ENCODE measurements around the gene CFL1. TPM values are rescaled to one million over a fixed set of nuclear protein-coding genes. Genes with fewer than 3 reads are reported as not detected.
"Not testable (repeated sequence)": the region's sequence is repeated elsewhere in the genome, so short reads cannot be mapped to it uniquely, and the experiment has no call there.

CFL1 gene
- polyA plus RNA-seq (ENCODE audit: insufficient read length in 10 of 10), result 100 to 1,000 TPM; 475 to 750 (median 627) TPM
- long read RNA-seq, donor 1, transcript CFL1-209 (3 exons, 647 nt), result minor isoform, 30 of 451 reads
- long read RNA-seq, donor 1, transcript CFL1-210 (2 exons, 1,509 nt), result minor isoform, 10 of 451 reads
- long read RNA-seq, donor 1, transcript CFL1-201 (4 exons, 1,234 nt), result major isoform, 268 of 451 reads
- long read RNA-seq, donor 1, partial matches to known transcripts, result 141 of 451 reads
- long read RNA-seq, donor 1, other reads (novel, unspliced or antisense), result 0 of 451 reads
- long read RNA-seq, donor 2, transcript CFL1-209 (3 exons, 647 nt), result minor isoform, 14 of 268 reads
- long read RNA-seq, donor 2, transcript CFL1-210 (2 exons, 1,509 nt), result minor isoform, 6 of 268 reads
- long read RNA-seq, donor 2, transcript CFL1-201 (4 exons, 1,234 nt), result major isoform, 247 of 268 reads
- long read RNA-seq, donor 2, partial matches to known transcripts, result 0 of 268 reads
- long read RNA-seq, donor 2, other reads (novel, unspliced or antisense), result 0 of 268 reads
- long read RNA-seq, donor 3, result 0 reads
- long read RNA-seq, donor 4, transcript CFL1-210 (2 exons, 1,509 nt), result minor isoform, 9 of 215 reads
- long read RNA-seq, donor 4, transcript CFL1-209 (3 exons, 647 nt), result minor isoform, 23 of 215 reads
- long read RNA-seq, donor 4, transcript CFL1-201 (4 exons, 1,234 nt), result major isoform, 183 of 215 reads
- long read RNA-seq, donor 4, partial matches to known transcripts, result 0 of 215 reads
- long read RNA-seq, donor 4, other reads (novel, unspliced or antisense), result 0 of 215 reads
- long read RNA-seq, donor 5, transcript CFL1-201 (4 exons, 1,234 nt), result major isoform, 405 of 463 reads
- long read RNA-seq, donor 5, transcript CFL1-209 (3 exons, 647 nt), result minor isoform, 24 of 463 reads
- long read RNA-seq, donor 5, transcript CFL1-210 (2 exons, 1,509 nt), result minor isoform, 16 of 463 reads
- long read RNA-seq, donor 5, partial matches to known transcripts, result 16 of 463 reads
- long read RNA-seq, donor 5, other reads (novel, unspliced or antisense), result 0 of 463 reads
- long read RNA-seq, donor 6, transcript CFL1-210 (2 exons, 1,509 nt), result minor isoform, 7 of 404 reads
- long read RNA-seq, donor 6, transcript CFL1-209 (3 exons, 647 nt), result minor isoform, 37 of 404 reads
- long read RNA-seq, donor 6, transcript CFL1-201 (4 exons, 1,234 nt), result major isoform, 338 of 404 reads
- long read RNA-seq, donor 6, partial matches to known transcripts, result 20 of 404 reads
- long read RNA-seq, donor 6, other reads (novel, unspliced or antisense), result 0 of 404 reads
- long read RNA-seq, donor 7, transcript CFL1-210 (2 exons, 1,509 nt), result minor isoform, 11 of 251 reads
- long read RNA-seq, donor 7, transcript CFL1-209 (3 exons, 647 nt), result minor isoform, 16 of 251 reads
- long read RNA-seq, donor 7, transcript CFL1-201 (4 exons, 1,234 nt), result major isoform, 214 of 251 reads
- long read RNA-seq, donor 7, partial matches to known transcripts, result 8 of 251 reads
- long read RNA-seq, donor 7, other reads (novel, unspliced or antisense), result 0 of 251 reads
- long read RNA-seq, donor 8, transcript CFL1-201 (4 exons, 1,234 nt), result major isoform, 208 of 238 reads
- long read RNA-seq, donor 8, transcript CFL1-209 (3 exons, 647 nt), result minor isoform, 17 of 238 reads
- long read RNA-seq, donor 8, transcript CFL1-210 (2 exons, 1,509 nt), result minor isoform, 5 of 238 reads
- long read RNA-seq, donor 8, partial matches to known transcripts, result 6 of 238 reads
- long read RNA-seq, donor 8, other reads (novel, unspliced or antisense), result 0 of 238 reads
- long read RNA-seq, donor 9, transcript CFL1-201 (4 exons, 1,234 nt), result major isoform, 55 of 56 reads
- long read RNA-seq, donor 9, partial matches to known transcripts, result 0 of 56 reads
- long read RNA-seq, donor 9, other reads (novel, unspliced or antisense), result 0 of 56 reads

DNA sequence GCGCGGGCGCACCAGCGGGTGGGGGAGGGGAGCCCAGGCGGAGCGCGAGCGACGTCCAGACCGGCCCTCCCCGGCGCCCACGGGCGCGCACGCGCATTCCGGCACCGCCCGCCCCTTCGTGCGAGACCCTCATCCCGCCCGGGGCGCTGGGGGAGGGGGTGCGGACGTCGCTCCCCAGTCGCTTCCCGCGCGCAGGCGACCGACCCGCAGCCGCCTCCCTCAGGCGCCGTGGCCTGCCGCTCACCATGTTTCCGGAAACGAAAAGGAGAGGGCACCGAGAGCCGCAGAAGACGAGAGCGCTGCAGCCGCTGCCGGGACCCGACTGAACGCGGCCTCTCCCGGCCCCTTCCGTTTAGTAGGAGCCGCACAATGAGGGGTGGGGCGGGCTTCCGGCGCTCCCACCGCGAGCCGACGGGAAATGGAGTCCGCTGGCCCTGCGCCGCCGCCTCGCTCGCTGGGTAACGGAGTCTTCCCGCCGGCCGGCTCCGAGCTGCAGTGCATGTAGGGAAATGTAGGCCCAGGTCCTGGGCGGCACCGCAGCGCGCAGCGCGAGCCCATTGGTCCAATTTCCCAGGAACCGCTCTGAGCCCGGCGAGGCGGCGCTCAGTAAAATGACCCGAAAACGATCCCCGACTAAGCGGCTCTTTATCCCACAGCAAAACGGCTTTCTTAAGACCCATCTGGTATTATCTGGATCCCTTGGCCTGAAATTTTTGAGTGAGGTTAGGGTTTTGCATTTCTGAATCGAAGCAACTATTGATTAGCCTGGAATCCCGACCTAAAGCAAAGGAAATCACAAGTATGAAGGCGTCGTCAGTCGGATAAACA lies at the start of gene CFL1:
Gene CFL1, minus strand, starts transcription at position 328 of the 828 bp plus-strand sequence. Its CDS starts 81 bp downstream, at position 247.
- DNase-seq, result peak; percentile 99

DNA sequence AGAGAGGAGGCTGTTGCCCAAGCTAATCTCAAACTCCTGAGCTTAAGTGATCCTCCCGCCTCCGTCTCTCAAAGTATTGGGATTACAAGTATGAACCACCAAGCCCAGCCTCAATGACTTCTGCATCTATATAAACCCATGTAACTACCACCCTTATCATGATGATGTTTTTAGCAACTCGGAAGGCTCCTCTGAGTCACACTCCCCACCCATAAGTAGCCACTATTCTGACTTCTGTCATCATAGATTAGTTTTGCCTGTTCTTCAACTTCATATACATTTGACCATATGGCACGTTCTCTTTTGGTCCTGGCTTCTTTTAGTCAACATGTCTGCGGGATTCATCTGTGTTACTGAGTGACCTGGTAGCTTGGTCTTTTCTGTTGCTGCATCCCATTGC lies 48.6 kb upstream of the CFL1 start:
- no peak for DNase-seq

DNA sequence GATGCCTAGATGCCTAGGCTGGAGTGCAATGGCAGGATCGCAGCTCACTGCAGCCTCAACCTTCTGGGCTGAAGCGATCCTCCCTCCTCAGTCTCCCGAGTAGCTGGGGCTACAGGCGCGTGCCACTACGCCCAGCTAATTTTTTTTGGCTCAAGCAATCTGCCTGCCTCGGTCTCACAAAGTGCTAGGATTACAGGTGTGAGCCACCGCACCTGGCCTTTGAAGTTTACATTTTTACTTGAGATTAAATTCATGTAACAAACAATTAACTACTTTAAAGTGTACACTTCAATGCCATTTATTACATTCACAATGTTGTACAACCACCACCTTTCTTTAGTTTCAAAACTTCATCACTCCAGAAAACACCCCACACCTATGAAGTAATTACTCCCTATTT lies 45.7 kb upstream of the CFL1 start:
- no peak for DNase-seq

DNA sequence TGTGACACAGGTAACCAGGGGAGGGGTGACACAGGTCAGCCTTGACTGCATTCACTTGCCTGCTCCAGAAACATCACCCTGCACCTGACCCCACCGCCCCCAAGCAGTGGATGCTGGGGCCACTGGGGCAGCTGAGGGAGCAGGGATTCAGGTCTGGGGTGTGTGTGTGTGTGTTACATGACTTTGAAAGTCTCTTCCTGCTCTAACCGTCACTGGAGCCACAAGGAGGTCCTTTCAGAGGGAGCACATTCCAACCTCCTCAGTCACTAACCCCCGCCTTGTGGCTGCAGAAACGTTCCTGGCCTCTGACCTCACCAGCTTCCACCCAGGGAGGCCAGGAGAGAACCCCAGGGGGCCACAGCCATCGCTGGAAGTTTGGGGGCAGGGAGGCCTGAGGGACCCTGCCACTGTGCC lies 45.1 kb upstream of the CFL1 start:
- DNase-seq, result peak in 1 of 3 donors; percentile 84

DNA sequence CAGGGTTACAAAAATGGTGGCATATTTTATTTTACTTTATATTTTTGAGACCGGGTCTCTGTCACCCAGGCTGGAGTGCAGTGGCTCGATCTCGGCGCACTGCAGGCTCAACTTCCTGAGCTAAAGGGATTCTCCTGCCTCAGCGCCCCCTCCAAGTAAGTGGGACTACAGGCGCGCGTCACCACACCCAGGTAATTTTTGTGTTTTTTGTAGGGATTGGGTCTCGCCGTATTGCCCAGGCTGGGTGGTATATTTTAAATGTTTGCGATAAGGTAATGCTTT lies 42.9 kb upstream of the CFL1 start:
- DNase-seq, result no peak

DNA sequence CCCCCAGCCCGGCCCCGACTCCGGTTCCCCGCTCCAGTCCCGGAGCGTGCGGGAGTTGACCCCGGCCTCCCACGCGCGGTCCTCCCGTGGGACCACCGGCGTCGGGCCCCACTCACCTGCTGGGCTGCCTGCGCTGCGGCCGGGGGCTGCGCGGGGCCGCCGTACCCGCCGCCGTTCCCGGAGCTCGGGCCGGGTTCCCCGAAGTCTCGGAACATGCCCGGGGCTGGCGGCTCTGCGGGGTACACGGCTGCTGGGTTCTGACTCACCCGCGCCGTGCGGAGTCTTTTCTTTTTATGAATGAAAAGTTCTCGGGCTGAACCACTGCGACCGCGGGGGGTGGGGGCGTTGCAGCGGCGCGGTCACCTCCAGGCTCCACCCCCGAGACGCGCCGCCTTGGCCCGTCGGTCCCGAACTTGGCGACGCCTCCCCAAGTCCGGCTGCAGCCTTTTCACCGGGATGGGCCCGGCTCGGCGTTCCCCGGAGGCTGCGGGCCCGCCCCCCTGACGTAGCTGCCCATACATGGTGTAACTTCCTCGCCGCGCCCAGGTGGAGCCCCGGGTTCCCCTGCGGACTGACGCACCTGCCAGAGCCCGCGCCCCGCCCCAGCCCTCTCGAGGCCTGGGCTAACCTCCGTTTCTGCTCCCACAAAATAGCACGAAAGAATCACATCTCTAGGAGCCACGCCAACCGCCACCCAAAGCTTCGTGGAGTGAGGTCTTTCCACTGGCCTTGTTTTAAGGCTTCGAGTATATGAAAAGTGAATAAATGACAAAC lies 42.3 kb upstream of the CFL1 start, which contains the start of gene FOSL1:
Gene FOSL1, minus strand, starts transcription at position 264 of the 774 bp plus-strand sequence. Its CDS starts 49 bp downstream, at position 215.
- peak; percentile 51 to 88 (median 78) for DNase-seq

DNA sequence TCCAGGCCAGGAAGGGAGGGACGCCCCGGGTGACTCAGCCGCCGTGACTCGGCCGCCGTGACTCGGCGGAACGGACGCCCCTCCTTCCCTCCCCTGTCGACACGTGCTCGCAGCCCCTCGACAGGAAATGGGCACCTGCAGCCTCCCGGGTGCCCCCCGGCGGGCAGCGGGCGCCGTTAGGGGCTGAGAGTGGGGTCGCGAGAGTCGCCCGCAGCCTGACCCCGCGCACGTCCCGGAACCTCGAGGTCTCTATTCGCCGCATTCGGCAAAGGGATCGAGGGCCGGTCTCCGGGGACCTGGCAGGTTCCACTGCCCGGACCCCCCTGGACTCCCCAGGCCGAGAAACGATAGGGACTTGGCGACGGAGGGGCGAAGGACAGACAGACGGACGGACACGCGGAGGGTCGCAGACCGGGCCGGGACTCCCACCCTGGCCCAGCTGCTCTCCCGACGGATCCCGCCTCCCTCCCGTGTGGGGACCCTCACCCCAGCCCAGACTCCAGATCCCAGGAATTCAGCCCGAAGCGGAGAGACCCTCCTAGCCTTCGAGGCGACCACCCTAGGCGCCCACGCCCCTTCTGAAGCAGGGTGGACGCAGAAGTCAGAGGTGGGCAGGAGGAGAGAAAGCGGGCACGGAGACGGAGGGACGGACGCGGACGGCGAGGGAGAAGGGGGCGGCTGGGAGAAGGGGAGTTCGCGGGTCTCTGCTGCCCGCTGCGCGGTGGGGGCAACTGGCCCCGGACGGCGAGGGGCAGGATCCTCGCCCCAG lies 41.6 kb upstream of the CFL1 start:
- DNase-seq, result peak in 1 of 3 donors; percentile 60

DNA sequence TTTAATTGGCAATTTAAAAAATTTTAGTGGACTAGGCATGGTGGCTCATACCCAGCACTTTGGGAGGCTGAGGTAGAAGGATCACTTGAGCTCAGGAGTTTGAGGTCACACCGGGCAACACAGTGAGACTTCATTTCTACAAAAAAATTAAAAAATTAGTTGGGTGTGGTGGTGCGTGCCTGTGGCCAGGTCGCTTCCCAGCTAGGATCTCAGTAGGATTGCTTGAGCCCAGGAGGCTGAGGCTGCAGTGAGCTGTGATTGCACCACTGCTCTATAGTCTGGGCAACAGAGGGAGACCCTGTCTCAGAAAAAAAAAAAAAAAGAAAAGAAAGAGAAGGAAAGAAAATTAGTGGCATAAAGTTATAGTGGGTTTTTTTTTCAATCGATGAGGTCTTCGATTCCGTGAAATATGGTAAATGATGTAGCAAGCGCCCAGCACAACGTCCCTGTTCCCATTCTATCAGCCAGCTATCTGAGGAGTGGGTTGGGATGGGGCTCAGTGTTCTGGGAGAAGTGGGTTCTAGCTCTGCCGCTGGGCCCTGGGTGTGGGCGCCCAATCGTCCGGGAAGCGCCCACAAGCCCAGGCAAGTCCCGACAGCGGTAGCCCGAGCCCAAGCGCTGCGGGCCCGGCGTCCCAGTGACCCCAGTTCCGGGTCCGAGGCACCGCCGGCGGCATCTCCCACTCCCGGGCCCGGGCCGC lies 40.8 kb upstream of the CFL1 start:
- no peak for DNase-seq

DNA sequence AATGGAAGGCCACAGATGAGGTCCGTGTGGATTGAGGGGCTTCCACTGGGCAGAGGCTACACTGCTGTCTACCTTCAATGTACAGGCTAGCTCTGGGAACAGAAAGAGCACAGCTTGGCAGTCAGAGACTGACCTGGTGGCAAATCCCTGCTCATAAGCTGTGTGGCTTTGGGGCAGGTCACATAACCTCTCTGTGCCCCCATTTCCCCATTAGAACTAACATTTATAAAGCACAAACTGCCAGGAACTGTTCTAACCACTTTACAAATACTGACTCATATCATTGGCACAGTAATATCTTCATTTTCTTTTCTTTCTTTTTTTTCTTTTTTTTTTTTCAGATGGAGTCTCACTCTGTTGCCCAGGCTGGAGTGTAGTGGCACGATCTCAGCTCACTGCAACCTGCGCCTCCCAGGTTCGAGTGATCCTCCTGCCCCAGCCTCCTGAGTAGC lies 39.1 kb upstream of the CFL1 start:
- DNase-seq, result no peak

DNA sequence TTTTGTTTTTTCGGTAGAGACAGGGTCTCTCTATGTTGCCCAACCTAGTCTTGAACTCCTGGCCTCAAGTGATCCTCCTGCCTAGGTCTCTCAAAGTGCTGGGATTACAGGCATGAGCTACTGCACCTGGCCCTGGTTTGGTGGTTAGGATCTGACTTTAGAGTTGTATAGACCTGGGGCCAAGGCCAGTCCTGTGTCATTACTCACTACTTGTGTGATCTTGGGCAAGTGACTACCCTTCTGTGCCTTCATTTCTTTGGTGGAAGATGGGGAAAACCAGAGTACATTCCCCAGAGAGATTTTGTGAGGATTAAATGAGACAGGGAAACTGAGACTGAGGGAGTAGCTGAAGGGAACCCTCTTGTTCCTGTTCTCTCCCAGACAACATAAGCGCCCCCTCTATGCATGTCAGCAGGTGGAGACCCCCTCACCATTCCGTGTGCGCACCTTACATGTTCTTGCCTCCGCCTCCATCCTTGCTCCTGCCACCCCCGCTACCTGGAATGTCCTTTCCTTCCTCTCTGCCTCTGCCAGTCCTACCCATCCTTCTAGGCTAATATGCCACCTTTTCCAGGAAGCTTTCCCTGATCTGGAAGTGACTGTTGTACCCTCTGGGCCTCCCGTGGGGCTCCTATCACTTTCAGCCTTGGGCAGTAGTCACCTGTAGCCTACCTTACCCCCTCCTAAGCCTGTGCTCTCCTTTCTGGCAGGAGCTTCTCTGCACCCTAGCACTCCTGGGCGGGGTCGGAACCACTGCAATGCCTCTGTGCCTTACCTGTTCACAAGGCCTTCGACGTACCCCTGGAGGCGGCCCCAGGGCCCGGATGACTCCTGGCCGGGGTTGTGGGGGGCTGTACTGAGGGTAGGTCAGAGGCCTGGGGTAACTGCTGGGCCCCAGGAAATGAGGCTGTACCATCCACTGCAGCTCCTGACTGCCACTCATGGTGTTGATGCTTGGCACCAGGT lies 38.3 kb upstream of the CFL1 start:
- no peak for DNase-seq

DNA sequence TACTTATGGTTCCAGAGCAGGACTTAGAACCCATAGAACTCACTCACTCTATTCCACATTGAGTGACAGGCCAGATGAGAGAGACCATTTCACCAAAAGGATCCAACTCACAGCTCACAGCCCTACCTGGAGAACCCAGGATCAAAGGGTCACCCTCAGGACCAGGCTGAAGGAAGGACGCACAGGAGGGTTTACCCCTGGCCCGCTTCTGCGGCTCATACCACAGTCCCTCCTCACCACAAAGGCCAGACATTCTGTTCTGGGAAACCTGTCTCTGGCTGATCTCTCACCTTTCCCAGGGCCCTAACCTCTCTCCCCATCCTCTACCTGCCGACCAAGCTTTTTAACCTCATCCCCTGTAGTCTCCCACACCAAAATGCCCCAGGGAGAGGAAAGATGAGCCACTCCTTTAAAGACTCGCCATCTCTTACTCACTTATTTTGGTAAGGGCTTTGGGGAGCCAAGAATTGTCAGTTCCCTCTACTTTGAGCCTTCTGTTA lies 37.6 kb upstream of the CFL1 start:
- DNase-seq, result no peak

DNA sequence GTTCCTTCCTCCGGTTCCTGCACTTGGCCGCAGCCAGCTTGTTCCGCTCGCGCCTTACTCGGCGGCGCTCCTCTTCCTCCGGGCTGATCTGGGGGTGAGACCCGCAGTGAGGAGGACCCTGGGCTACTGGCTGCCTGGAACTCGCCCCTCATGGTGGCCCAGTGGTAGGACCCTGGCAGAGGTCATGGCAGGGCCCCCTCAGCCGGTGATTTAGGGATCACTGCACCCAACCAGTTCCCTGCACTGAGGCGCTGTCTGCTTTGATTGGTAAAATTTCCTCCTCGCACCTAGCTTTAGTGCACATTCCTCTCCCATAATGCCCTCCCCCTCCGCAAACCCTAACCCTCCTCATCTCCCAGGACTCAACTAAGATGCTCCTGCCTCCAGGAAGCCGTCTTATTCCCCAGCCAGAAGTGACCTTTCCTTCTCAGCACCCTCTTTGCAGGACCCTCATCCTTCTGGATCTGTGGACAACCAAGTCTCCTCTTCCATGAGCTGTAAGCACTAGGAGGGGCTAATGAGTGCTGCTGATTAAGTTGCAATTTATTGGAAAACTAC lies 36.1 kb upstream of the CFL1 start:
- no peak for DNase-seq

DNA sequence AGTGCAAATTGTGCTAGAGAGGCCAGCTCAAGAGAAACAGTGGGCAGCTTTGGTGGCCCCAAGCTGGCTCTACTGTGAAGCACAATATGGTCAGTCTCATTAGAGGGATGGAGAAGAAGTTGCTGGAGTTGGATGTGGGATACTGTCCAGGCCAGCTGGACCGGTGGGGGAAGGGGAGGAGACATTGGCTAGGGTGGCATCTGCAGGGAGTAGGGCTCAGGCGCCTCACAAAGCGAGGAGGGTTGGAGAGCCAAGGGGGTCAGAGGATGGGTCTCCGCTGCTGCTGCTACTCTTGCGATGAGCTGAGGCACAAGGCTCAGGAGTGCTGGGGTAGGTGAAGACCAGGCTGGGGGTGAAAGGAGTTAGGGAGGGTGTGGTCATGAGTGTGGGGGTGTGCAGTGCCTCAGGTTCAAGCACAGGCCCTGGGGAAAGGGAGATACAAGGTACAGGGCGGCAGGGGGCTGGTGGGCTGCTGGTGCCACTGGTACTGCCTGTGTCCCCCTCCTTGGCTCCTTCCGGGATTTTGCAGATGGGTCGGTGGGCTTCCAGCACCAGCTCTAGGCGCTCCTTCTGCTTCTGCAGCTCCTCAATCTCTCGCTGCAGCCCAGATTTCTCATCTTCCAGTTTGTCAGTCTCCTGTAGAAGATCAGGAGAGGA lies 34.8 kb upstream of the CFL1 start:
- DNase-seq, result no peak

DNA sequence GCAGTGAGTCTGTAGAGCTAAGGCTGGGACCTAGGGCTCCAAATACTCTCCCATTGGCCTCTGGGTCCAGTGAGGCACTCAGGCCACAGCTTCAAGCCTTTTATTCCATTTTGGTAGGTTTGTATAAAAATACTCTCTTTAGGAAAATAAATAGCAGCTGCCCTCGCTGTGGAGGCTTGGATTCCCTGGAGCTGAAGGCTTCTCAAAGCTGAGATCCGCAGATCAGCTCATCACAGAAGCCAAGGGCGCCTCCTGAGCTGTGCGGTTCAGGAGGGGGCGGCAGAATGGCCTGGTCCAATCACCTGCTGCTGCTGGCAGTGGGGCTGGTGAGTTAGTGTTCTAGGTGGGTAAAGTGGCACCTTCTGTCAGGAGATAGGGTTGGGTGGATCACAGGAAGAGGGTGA lies 34.2 kb upstream of the CFL1 start:
- not testable (repeated sequence) for DNase-seq
